Measurements from ENCODE around the gene TK2.
"Not testable (repeated sequence)": the region's sequence is repeated elsewhere in the genome, so short reads cannot be mapped to it uniquely, and the experiment has no call there.

TK2 gene

DNA sequence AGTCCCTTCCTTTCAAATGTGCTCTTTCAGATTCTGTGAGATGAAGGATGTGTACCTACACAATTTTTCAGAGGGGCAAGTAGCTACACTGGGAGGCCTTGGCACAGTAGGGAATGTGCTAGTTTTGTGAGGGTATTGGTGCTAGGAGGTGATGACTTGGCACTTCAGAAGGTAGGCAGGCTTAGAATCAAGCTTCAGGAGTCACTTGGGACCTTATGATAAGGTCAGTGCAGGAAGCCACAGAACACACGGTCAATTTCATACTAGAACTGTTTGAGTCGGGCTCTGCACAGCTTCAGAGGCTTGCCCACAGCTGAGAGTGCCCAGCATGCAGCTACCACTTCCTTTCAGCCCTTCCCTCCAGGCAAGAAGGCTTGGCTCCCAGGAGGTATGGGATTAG is 22.4 kb upstream of the TK2 start:
- DNase-seq = no peak

DNA sequence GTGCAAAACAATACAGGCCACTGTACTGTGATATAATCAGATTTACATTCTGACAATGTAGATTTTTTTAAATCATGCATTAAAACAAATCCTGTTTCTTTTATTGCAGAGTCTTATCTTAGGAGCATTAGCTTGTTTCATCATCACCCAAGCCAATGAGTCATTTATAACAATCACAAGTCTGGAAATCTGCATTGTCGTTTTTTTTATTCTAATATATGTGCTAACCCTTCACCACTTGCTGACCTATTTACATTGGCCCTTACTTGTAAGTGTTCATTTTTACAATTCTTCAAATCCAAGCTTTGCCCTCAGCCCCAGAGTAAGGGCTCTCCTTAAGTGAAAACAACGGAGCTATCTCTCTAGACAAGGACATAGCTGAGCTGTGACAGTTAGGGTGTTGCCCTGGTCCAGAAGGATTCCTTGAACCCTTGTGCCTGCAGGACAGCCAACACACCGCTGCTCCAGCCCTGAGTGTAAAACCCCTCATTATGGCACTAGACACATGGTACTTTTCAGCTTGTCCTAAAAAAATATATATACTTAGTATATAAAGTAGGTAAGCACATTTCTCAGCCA is 20.0 kb upstream of the TK2 start:
- no peak for DNase-seq

GRCh38 chr16:66569131-66569530 is 19.2 kb upstream of the TK2 start:
- DNase-seq = no peak

- no peak for DNase-seq
Observed at GRCh38 chr16:66568355-66568754, 18.4 kb upstream of the TK2 start.

GRCh38 chr16:66567270-66567669 is 17.3 kb upstream of the TK2 start:
- DNase-seq = not testable (repeated sequence)

DNA sequence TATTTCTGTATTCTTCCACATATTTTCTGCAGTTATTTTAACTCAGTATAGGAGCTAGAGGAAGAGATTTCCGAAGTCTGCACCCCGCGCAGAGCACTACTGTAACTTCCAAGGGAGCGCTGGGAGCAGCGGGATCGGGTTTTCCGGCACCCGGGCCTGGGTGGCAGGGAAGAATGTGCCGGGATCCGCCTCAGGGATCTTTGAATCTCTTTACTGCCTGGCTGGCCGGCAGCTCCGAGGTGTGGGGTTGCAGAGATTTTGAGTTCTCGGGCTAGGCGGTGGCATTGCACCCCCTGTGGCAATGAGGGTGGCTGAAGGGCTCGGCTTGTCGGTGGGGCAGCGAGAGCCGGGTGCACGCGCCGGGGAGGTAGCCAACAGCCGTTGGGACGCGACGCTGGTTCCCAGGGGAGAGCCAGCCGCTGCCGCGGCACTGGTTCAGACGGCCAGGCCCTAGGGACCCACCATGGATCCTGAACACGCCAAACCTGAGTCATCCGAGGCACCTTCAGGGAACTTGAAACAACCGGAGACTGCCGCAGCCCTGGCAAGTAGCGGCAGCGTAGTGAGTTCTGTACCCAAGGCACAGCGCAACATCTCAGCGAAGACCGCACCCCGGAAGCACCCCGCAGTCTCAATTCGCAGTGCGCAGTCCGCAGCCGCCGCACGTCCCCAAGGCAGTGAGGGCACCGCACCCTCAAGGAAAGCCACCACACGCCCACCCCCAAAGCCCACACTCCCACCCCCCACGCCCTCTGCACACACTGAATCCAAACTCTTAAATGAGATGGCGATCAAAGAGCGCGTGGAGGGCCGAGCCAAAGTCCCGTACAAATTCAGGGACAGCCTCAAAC is 16.4 kb upstream of the TK2 start, which contains the start of gene CMTM1:
Gene CMTM1 (plus strand): TSS at position 389 of the 851 bp plus-strand sequence. CDS start 75 bp downstream, at position 464.
- DNase-seq = no peak

DNA sequence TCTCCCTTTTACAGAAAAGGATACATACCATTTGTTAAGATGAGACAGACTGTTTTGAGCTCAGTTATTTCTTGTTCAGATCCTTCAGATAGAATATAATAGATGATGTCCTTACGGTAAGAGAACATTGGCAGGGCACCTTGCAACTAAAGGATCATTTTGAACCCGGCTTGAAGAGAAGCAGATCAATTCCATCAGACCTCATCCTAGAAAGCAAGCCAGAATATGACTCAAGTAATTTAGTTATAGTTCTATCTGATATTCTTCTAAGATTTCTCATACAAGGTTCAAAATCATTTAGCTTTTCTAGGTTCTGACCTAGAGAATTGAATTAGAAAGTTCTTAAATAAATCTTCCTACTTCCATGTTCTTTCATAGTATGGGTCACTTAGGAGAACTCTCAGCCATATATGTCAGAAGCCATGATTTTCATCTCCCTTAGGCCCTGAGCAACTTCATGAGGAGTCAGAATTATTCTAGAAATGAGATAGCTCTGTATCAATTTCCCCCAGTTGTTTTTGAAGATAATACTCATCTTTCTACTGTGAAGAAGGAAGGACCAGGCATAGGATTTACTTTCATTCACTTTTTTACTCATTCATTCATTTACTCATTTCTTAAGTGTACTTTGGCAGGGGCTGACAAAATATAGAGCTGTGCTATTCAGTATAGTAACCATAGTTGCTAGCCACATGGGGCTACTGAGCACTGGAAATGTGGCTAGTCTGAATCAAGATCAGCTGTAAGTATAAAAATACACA is 13.8 kb upstream of the TK2 start:
- no peak for DNase-seq

DNA sequence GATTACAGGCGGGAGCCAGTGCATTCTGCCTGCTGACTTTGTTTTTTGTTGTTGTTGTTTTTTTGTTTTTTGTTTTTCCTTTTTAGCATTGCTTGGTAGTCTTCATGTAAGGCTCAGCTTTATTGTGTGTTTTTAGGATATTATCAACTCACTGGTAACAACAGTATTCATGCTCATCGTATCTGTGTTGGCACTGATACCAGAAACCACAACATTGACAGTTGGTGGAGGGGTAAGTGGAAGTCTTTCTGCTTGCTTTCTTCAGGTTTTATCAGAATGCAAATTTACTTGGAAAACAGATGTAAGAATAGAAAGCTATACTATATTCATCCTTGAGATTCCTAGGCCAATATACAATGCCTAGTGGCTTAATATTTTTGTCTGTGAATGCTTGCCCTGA is 13.1 kb upstream of the TK2 start:
- no peak for DNase-seq

- DNase-seq = no peak
Observed at GRCh38 chr16:66562409-66562808, 12.5 kb upstream of the TK2 start.

GRCh38 chr16:66561381-66562080 is 11.6 kb upstream of the TK2 start:
- DNase-seq = no peak

DNA sequence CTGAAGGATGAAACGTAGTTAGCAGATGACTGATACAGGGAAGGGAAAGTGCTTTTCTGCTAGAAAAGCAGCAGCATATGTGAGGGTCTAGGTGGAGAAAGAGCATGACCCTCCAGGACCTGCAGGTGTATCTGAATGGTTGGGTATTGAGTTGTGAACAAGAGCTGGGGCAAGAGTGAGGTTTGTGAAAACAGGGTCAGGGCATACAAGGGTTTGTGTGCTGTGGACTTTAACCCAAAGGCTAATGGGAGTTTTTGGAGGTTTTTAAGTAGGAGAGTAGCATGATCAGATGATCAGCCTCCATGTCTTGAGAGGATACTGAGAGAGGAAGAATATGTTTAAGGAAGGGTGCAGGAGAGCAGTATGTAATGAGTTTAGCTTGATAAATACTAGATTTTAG is 10.2 kb upstream of the TK2 start:
- no peak for DNase-seq

DNA sequence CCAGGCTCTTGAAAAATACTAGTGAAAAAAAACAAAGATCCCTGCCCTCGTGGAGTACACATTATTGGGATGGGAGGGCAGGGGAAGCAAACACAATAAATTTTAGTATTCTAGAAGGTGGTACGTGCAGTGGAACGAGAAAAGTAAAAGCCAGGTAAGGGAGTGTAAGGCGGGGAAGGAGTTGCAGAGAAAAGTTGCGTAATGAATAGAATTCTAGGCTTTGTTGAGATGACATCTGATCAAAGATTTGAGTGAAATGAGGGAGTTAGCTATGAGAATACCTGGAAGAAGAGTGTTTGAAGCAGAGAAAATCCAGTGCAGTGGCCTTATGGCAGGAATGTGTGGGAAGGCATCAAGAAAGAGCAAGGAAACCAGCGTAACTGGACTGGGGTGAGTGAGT is 4.6 kb upstream of the TK2 start:
- no peak for DNase-seq

DNA sequence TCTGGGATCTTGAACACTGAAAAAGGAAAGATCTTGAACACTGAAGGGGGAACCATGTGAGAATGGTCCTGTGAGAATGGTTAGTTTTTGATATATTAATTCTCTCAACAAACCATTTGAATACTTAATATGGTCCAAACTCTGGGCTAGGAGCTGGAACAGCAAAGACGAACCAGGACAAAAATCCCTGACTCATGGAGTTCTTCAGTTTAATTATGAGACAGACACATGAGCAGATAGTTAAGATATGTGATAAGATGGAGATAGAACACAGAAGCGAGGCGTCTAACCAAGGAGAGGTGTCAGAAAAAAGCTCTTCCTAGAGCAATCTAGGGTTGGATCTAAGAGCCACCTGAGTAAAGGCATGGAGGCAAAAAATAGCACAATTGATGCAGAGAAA is 4.1 kb upstream of the TK2 start:
- DNase-seq = no peak

- peak in 1 of 2 experiments; percentile 22 for DNase-seq
Observed at GRCh38 chr16:66553223-66553622, 3.3 kb upstream of the TK2 start.

DNA sequence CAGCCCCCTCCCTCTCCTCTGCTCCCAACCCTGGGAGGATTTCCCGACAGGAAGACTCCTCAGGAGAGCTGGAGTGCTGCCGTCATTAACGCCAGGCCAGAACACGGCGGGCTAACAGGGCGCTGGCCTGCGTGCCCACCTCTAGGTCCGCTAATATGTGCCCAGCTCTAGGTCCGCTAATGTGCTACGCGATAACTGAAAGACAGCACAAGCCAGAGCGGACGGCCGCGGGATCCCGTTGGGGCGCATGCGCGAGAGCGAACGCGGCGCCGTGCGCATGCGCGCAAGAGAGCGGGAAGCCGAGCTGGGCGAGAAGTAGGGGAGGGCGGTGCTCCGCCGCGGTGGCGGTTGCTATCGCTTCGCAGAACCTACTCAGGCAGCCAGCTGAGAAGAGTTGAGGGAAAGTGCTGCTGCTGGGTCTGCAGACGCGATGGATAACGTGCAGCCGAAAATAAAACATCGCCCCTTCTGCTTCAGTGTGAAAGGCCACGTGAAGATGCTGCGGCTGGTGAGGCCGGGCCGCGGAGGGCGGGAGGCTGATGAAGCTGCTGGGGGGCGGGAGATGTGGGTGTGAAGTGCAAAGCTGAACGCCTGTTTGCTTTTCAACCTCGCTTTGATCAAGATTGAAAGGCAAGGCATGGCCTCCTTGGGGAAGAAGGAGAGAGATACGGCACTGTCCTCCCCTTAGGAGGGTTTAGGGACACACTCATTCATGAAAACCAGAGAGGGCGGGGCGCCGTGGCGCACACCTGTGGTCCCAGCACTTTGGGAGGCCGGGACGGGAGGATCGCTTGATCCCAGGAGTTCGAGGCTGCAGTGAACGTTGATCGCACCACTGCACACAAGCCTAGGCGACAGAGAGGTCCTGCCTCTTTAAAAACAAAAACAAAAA is 2.6 kb upstream of the TK2 start, which contains the start of gene CKLF:
Gene CKLF (plus strand): TSS at position 291 of the 892 bp plus-strand sequence. CDS start 140 bp downstream, at position 431.
- DNase-seq = peak; percentile 89

DNA sequence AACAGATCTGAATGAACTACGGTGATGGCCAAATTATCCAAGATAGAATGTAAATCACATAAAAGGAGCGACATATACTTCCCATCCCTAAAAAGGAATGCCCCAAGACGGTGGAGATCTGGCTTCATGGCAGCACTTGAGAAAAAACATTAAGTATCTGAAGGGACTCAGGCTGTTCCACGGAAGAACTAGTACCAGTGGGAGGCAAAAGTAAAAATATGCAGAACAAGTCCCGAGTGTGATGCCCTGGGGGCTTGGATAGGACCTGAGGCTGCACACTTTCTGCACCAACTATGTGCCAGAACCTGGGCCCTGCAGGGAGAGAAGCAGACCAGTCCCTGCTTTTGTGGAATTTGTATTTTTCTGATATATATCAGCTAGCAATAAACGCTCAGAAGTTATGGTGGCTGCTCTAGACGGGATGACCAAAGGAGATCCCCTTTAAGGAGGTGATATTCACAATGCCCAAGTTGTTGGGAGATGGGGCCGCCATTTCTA is 1.9 kb upstream of the TK2 start:
- no peak for DNase-seq

GRCh38 chr16:66551348-66551759 is 1.4 kb upstream of the TK2 start:
- DNase-seq = peak; percentile 87 to 91

GRCh38 chr16:66548868-66549267 is 1.1 kb downstream of the TK2 start:
- DNase-seq = no peak

DNA sequence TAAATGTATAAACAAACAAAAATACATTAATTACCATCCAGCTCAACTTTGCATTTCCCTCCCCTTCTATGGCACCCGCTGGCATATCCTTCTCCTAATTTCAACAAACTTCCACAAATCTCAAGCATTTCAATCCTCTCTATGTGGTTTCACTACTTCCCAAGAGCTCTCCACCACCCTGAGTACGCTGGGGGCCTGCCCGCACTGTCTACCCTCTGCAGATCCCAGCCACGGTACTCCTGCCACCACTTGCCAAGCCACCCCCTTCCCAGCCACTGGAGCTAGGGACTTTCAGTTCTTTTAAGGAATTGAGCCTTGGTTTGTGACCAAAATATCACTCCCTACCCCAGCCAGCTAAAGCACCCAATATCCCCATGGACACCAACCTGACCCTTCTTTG is 1.9 kb downstream of the TK2 start:
- no peak for DNase-seq

- DNase-seq = no peak
Observed at GRCh38 chr16:66547101-66547989, 2.6 kb downstream of the TK2 start.
